Loucy (cell line): Measurements from ENCODE around the gene EPG5.
A peak's percentile ranks its signal among the peaks of the same experiment; 100 is the strongest.

ENCODE experiments used
- H2AFZ ChIP-seq: fragments of 200-600 bp; sonication (generic); 2 replicates; pipeline ENCODE4 v1.6.0; 2016; ENCODE audit warnings: antibody characterized with exemption, mild to moderate bottlenecking, low read length, moderate library complexity
- H3F3A ChIP-seq: fragments of 200-600 bp; 2 replicates; pipeline ENCODE4 v1.6.0; 2016; ENCODE audit warnings: antibody characterized with exemption, low read depth, mild to moderate bottlenecking
- H3K27me3 ChIP-seq: fragments of 200-600 bp; sonication (generic); 2 replicates; pipeline ENCODE4 v1.6.1; 2014; ENCODE audit warnings: low read length, mild to moderate bottlenecking; ENCODE audit not compliant: insufficient read depth, poor library complexity, severe bottlenecking
- H3K36me3 ChIP-seq: fragments of 200-600 bp; sonication (generic); 2 replicates; pipeline ENCODE4 v1.6.1; 2016; ENCODE audit warnings: low read length; ENCODE audit not compliant: insufficient read depth
- H3K4me1 ChIP-seq: fragments of 200-600 bp; sonication (generic); 2 replicates; pipeline ENCODE4 v1.5.1; 2014; ENCODE audit warnings: low read length, mild to moderate bottlenecking; ENCODE audit not compliant: insufficient read depth, poor library complexity, severe bottlenecking
- H3K4me2 ChIP-seq: fragments of 200-600 bp; sonication (generic); 2 replicates; pipeline ENCODE4 v1.6.0; 2014; ENCODE audit warnings: antibody characterized with exemption, low read length, low read depth, mild to moderate bottlenecking; ENCODE audit not compliant: poor library complexity, severe bottlenecking
- H3K4me3 ChIP-seq: fragments of 200-600 bp; sonication (generic); 2 replicates; pipeline ENCODE4 v1.5.1; 2014; ENCODE audit warnings: low read length, mild to moderate bottlenecking, mixed read lengths; ENCODE audit not compliant: poor library complexity, severe bottlenecking
- H3K79me2 ChIP-seq: fragments of 200-600 bp; sonication (generic); 2 replicates; pipeline ENCODE4 v1.6.1; 2014; ENCODE audit warnings: low read length; ENCODE audit not compliant: insufficient read depth
- H3K9ac ChIP-seq: fragments of 200-600 bp; sonication (generic); 2 replicates; pipeline ENCODE4 v1.6.0; 2014; ENCODE audit warnings: mild to moderate bottlenecking, low read depth, low read length, moderate library complexity; ENCODE audit not compliant: poor library complexity, severe bottlenecking
- H3K9me2 ChIP-seq: fragments of 200-600 bp; sonication (generic); replicated peaks from 2 replicates; pipeline ENCODE4 v1.6.1; 2016; ENCODE audit warnings: low read depth, low read length, mixed read lengths
- H3K9me3 ChIP-seq: fragments of 200-600 bp; sonication (generic); 2 replicates; pipeline ENCODE4 v1.6.1; 2014; ENCODE audit warnings: mild to moderate bottlenecking, antibody characterized with exemption, low read length, low read depth; ENCODE audit not compliant: insufficient read depth
- H4K20me1 ChIP-seq: fragments of 200-600 bp; sonication (generic); 2 replicates; pipeline ENCODE4 v1.6.0; 2014; ENCODE audit warnings: antibody characterized with exemption, low read length, mild to moderate bottlenecking; ENCODE audit not compliant: insufficient read depth, poor library complexity, severe bottlenecking
- CTCF ChIP-seq: fragments of 200-600 bp; sonication (generic); conservative IDR thresholded peaks from 2 replicates; pipeline ENCODE4 v1.5.1; 2014; ENCODE audit warnings: mild to moderate bottlenecking, antibody characterized with exemption, low read length
- EZH2phosphoT487 ChIP-seq: fragments of 200-600 bp; IDR thresholded peaks from 2 replicates; pipeline ENCODE4 v1.6.1; 2018; ENCODE audit warnings: antibody characterized with exemption, mild to moderate bottlenecking, moderate library complexity, borderline replicate concordance

EPG5 gene

GRCh38 chr18:45923138-45923537, 44.0 kb downstream of the EPG5 start:
- no peak overlapping the region for H3K4me2 ChIP-seq
- H3K79me2 ChIP-seq, result no peaks in the 10 kb centered on the region
- H3K9me2 ChIP-seq, result no peaks in the 10 kb centered on the region
- no peaks in the 10 kb centered on the region for H3K9me3 ChIP-seq
- H3K36me3 ChIP-seq, result peaks cover 77% of the 10 kb centered on the region; the same call in 1 of the 2 replicates
- no peak overlapping the region for H3K4me3 ChIP-seq
- TF ChIP-seq CTCF, result no peak
- no peak for TF ChIP-seq EZH2phosphoT487
- no peaks in the 10 kb centered on the region for H3K27me3 ChIP-seq
- H3F3A ChIP-seq, result no peaks in the 10 kb centered on the region
- no peak overlapping the region for H3K9ac ChIP-seq
- H2AFZ ChIP-seq, result no peak overlapping the region
- H3K4me1 ChIP-seq, result peaks cover 9% of the 10 kb centered on the region
- H4K20me1 ChIP-seq, result no peaks in the 10 kb centered on the region

- Histone ChIP-seq H3K79me2 (no peaks in the 10 kb centered on the region), H3K4me1 (peaks cover 9% of the 10 kb centered on the region), H3K9me2 (no peaks in the 10 kb centered on the region), H3K9ac (no peak overlapping the region), H2AFZ (no peak overlapping the region), H3K4me2 (no peak overlapping the region), H3K9me3 (no peaks in the 10 kb centered on the region), H3K27me3 (no peaks in the 10 kb centered on the region), H3F3A (no peaks in the 10 kb centered on the region), H4K20me1 (no peaks in the 10 kb centered on the region), H3K4me3 (no peak overlapping the region), H3K36me3 (peaks cover 87% of the 10 kb centered on the region; the same call in 1 of the 2 replicates)
- TF ChIP-seq EZH2phosphoT487 (no peak), CTCF (no peak)
These were observed 46.8 kb downstream of the EPG5 start for GRCh38 chr18:45920367-45920766.

GRCh38 chr18:45916302-45916701, 50.8 kb downstream of the EPG5 start:
- H3K9ac ChIP-seq, result no peak overlapping the region
- peaks cover 9% of the 10 kb centered on the region for H3K4me1 ChIP-seq
- no peak for TF ChIP-seq EZH2phosphoT487
- peak; percentile 41; the same call in 1 of the 2 replicates for TF ChIP-seq CTCF
- H3K9me3 ChIP-seq, result no peaks in the 10 kb centered on the region
- H3F3A ChIP-seq, result no peaks in the 10 kb centered on the region
- no peaks in the 10 kb centered on the region for H3K79me2 ChIP-seq
- H3K4me2 ChIP-seq, result no peak overlapping the region
- H3K27me3 ChIP-seq, result no peaks in the 10 kb centered on the region
- H2AFZ ChIP-seq, result no peak overlapping the region
- H3K4me3 ChIP-seq, result no peak overlapping the region
- H3K36me3 ChIP-seq, result peaks cover 82% of the 10 kb centered on the region; the same call in 1 of the 2 replicates
- H3K9me2 ChIP-seq, result no peaks in the 10 kb centered on the region
- no peaks in the 10 kb centered on the region for H4K20me1 ChIP-seq
